ENCODE data around the gene OCA2.

The OCA2 gene

GRCh38 chr15:27834684-27835083 is 264.4 kb downstream of the OCA2 start:
- TF ChIP-seq EZH2phosphoT487 (IDR thresholded peaks at IDR 0.05; ENCODE audit: low read depth): no peak
- no peak for TF ChIP-seq CTCF (IDR thresholded peaks at IDR 0.05; ENCODE audit: low read depth, low read length)
- Histone ChIP-seq H3K79me2 (ENCODE audit: low read length) (no peaks in the 10 kb centered on the region), H3K9ac (ENCODE audit: low read length) (no peak overlapping the region), H3K4me1 (ENCODE audit: low read length) (no peaks in the 10 kb centered on the region), H3K27ac (ENCODE audit: low read length) (no peak overlapping the region), H3K4me3 (ENCODE audit: low read length) (no peak overlapping the region), H3K9me3 (ENCODE audit: insufficient read depth, low read length) (no peaks in the 10 kb centered on the region), H3K4me2 (ENCODE audit: low read length) (no peak overlapping the region), H3K36me3 (replicated peaks; ENCODE audit: low read depth, low read length) (no peaks in the 10 kb centered on the region), H4K20me1 (ENCODE audit: insufficient read depth, low read length) (no peaks in the 10 kb centered on the region), H3K27me3 (ENCODE audit: low read depth, low read length) (no peaks in the 10 kb centered on the region), H2AFZ (ENCODE audit: low read depth, low read length) (no peak overlapping the region)

GRCh38 chr15:27833974-27834373 is 265.1 kb downstream of the OCA2 start:
- Histone ChIP-seq H3K9ac (ENCODE audit: low read length) (no peak overlapping the region), H3K4me2 (ENCODE audit: low read length) (no peak overlapping the region), H3K4me3 (ENCODE audit: low read length) (no peak overlapping the region), H2AFZ (ENCODE audit: low read depth, low read length) (no peak overlapping the region), H3K27ac (ENCODE audit: low read length) (no peak overlapping the region), H3K79me2 (ENCODE audit: low read length) (no peaks in the 10 kb centered on the region), H3K27me3 (ENCODE audit: low read depth, low read length) (no peaks in the 10 kb centered on the region), H3K9me3 (ENCODE audit: insufficient read depth, low read length) (no peaks in the 10 kb centered on the region), H4K20me1 (ENCODE audit: insufficient read depth, low read length) (no peaks in the 10 kb centered on the region), H3K36me3 (replicated peaks; ENCODE audit: low read depth, low read length) (no peaks in the 10 kb centered on the region), H3K4me1 (ENCODE audit: low read length) (no peaks in the 10 kb centered on the region)
- TF ChIP-seq CTCF (IDR thresholded peaks at IDR 0.05; ENCODE audit: low read depth, low read length): no peak
- TF ChIP-seq EZH2phosphoT487 (IDR thresholded peaks at IDR 0.05; ENCODE audit: low read depth): no peak

GRCh38 chr15:27833178-27833577 is 265.9 kb downstream of the OCA2 start:
- no peaks in the 10 kb centered on the region for H3K9me3 ChIP-seq (ENCODE audit: insufficient read depth, low read length)
- no peak overlapping the region for H3K9ac ChIP-seq (ENCODE audit: low read length)
- H3K4me2 ChIP-seq (ENCODE audit: low read length): no peak overlapping the region
- no peaks in the 10 kb centered on the region for H4K20me1 ChIP-seq (ENCODE audit: insufficient read depth, low read length)
- no peaks in the 10 kb centered on the region for H3K36me3 ChIP-seq (replicated peaks; ENCODE audit: low read depth, low read length)
- no peaks in the 10 kb centered on the region for H3K79me2 ChIP-seq (ENCODE audit: low read length)
- TF ChIP-seq EZH2phosphoT487 (IDR thresholded peaks at IDR 0.05; ENCODE audit: low read depth) (no peak), CTCF (IDR thresholded peaks at IDR 0.05; ENCODE audit: low read depth, low read length) (no peak)
- H3K27me3 ChIP-seq (ENCODE audit: low read depth, low read length): no peaks in the 10 kb centered on the region
- no peak overlapping the region for H3K27ac ChIP-seq (ENCODE audit: low read length)
- H3K4me3 ChIP-seq (ENCODE audit: low read length): no peak overlapping the region
- H3K4me1 ChIP-seq (ENCODE audit: low read length): no peaks in the 10 kb centered on the region
- H2AFZ ChIP-seq (ENCODE audit: low read depth, low read length): no peak overlapping the region

- no peaks in the 10 kb centered on the region for H3K36me3 ChIP-seq (replicated peaks; ENCODE audit: low read depth, low read length)
- no peak overlapping the region for H2AFZ ChIP-seq (ENCODE audit: low read depth, low read length)
- H3K4me3 ChIP-seq (ENCODE audit: low read length): no peak overlapping the region
- no peaks in the 10 kb centered on the region for H3K4me1 ChIP-seq (ENCODE audit: low read length)
- H3K27me3 ChIP-seq (ENCODE audit: low read depth, low read length): no peaks in the 10 kb centered on the region
- no peaks in the 10 kb centered on the region for H4K20me1 ChIP-seq (ENCODE audit: insufficient read depth, low read length)
- H3K9ac ChIP-seq (ENCODE audit: low read length): no peak overlapping the region
- H3K4me2 ChIP-seq (ENCODE audit: low read length): no peak overlapping the region
- H3K27ac ChIP-seq (ENCODE audit: low read length): no peak overlapping the region
- H3K79me2 ChIP-seq (ENCODE audit: low read length): no peaks in the 10 kb centered on the region
- TF ChIP-seq CTCF (IDR thresholded peaks at IDR 0.05; ENCODE audit: low read depth, low read length): no peak
- no peak for TF ChIP-seq EZH2phosphoT487 (IDR thresholded peaks at IDR 0.05; ENCODE audit: low read depth)
- no peaks in the 10 kb centered on the region for H3K9me3 ChIP-seq (ENCODE audit: insufficient read depth, low read length)
Observed at GRCh38 chr15:27832237-27832596, 266.9 kb downstream of the OCA2 start.
